GM19324 (cell line): ENCODE data around the gene SYN1.
"Not testable (repeated sequence)": the region's sequence is repeated elsewhere in the genome, so short reads cannot be mapped to it uniquely, and the experiment has no call there.

Experiments used
- ATAC-seq: cut with Tn5 transposase; IDR thresholded peaks from one replicate; pipeline ENCODE4 v1.9.1; 2021; ENCODE audit warnings: mild to moderate bottlenecking, moderate library complexity; ENCODE audit not compliant: unreplicated experiment, low FRiP score

Gene SYN1

GRCh38 chrX:47603125-47603524 lies 16.5 kb downstream of the SYN1 start:
- ATAC-seq, result not testable (repeated sequence)

- no peak for ATAC-seq
Measured at GRCh38 chrX:47597222-47597621, 22.4 kb downstream of the SYN1 start.

GRCh38 chrX:47596256-47596655 lies 23.4 kb downstream of the SYN1 start:
- no peak for ATAC-seq

- ATAC-seq, result no peak
Measured at GRCh38 chrX:47595716-47596251, 23.9 kb downstream of the SYN1 start.

GRCh38 chrX:47593522-47593921 lies 26.1 kb downstream of the SYN1 start:
- ATAC-seq, result no peak

GRCh38 chrX:47590984-47591383 lies 28.7 kb downstream of the SYN1 start:
- no peak for ATAC-seq

- no peak for ATAC-seq
Measured at GRCh38 chrX:47587906-47588735, 31.5 kb downstream of the SYN1 start.

- ATAC-seq, result no peak
Measured at GRCh38 chrX:47587091-47587891, 32.4 kb downstream of the SYN1 start.

GRCh38 chrX:47586043-47586787 lies 33.4 kb downstream of the SYN1 start:
- no peak for ATAC-seq

- no peak for ATAC-seq
Measured at GRCh38 chrX:47585273-47585672, 34.4 kb downstream of the SYN1 start.

GRCh38 chrX:47584714-47585113 lies 34.9 kb downstream of the SYN1 start:
- ATAC-seq, result no peak

GRCh38 chrX:47583240-47583861 lies 36.3 kb downstream of the SYN1 start:
- ATAC-seq, result no peak

GRCh38 chrX:47581731-47582647 lies 37.7 kb downstream of the SYN1 start, which contains the start of gene TIMP1:
Gene TIMP1, plus strand, starts transcription at chrX:47582436. Its CDS starts 980 bp downstream, at chrX:47583416.
- ATAC-seq, result peak; percentile 66

GRCh38 chrX:47579537-47579936 lies 40.1 kb downstream of the SYN1 start:
- ATAC-seq, result no peak

- no peak for ATAC-seq
Measured at GRCh38 chrX:47578692-47579091, 41.0 kb downstream of the SYN1 start.

GRCh38 chrX:47577901-47578300 lies 41.8 kb downstream of the SYN1 start:
- no peak for ATAC-seq

GRCh38 chrX:47577424-47577823 lies 42.2 kb downstream of the SYN1 start:
- ATAC-seq, result no peak

- no peak for ATAC-seq
Measured at GRCh38 chrX:47576021-47576898, 43.4 kb downstream of the SYN1 start.
